HepG2 (cell line): ENCODE data around the gene PLEKHG4B. TPM values are rescaled to one million over a fixed set of nuclear protein-coding genes. Genes with fewer than 3 reads are reported as not detected.

Experiments
- ATAC-seq: fragments of 200-7000 bp; cut with Tn5 transposase; 3 replicates; pipeline ENCODE4 v1.9.1; 2020; ENCODE audit warnings: mild to moderate bottlenecking, moderate library complexity
- BruUV-seq: library from RNA; stranded (reverse); fragments of 400-500 nt; replicated peaks from 2 replicates; lab custom pipeline; 2021; lab: Mats Ljungman, UMichigan
- CTCF ChIA-PET: fragments of 300-600 bp; formaldehyde crosslinking; extraction: SDS; loops from one replicate; lab custom pipeline; 2021; ENCODE audit warnings: low total read pairs, inconsistent platforms, low intra/inter-chr PET ratio; lab: Yijun Ruan, JAX
- POLR2A ChIA-PET: fragments of 350-600 bp; sonication (Branson Sonifier 250); formaldehyde crosslinking; loops from one replicate; lab custom pipeline; 2020; ENCODE audit warnings: antibody characterized with exemption, inconsistent platforms; lab: Yijun Ruan, JAX
- DNase-seq: peaks from one replicate; pipeline ENCODE4 v3.0.0-alpha.2; 2015; ENCODE audit warnings: low spot score
- FAIRE-seq: peaks from 3 replicates; lab custom pipeline; 2011; peaks lifted over from hg19 to GRCh38; lab: Jason Lieb, UNC
- H2AFZ ChIP-seq: one replicate; pipeline ENCODE4 v1.6.1; 2011; ENCODE audit warnings: low read length, inconsistent platforms
- H3K27ac ChIP-seq: fragments of 300-600 bp; 3 replicates; pipeline ENCODE4 v1.8.0; 2011; ENCODE audit warnings: mixed run types, mild to moderate bottlenecking, mixed read lengths, low read length, inconsistent platforms; ENCODE audit not compliant: insufficient read depth; ENCODE audit errors: extremely low read length
- H3K27me3 ChIP-seq, 2 experiments: fragments of 200-600 bp in 1 of 2; 2 replicates in 1 of 2; 3 replicates in 1 of 2; pipeline versions ENCODE4 v1.6.0 to v1.8.0; 2011; ENCODE audit warnings: low read length in 2 of 2, mild to moderate bottlenecking in 2 of 2, moderate library complexity in 2 of 2, inconsistent platforms in 1 of 2; ENCODE audit not compliant: insufficient read depth in 2 of 2, control insufficient read depth in 1 of 2
- H3K36me3 ChIP-seq, 2 experiments: fragments of 200-600 bp in 1 of 2; replicated peaks in 1 of 2; 2 replicates in 1 of 2; 3 replicates in 1 of 2; pipeline versions ENCODE4 v1.5.1 to v1.8.0; 2011; ENCODE audit warnings: low read length in 2 of 2, inconsistent platforms in 1 of 2; ENCODE audit not compliant: insufficient read depth in 2 of 2, control insufficient read depth in 1 of 2
- H3K4me1 ChIP-seq: 2 replicates; pipeline ENCODE4 v1.5.1; 2012; ENCODE audit warnings: low read length, inconsistent platforms; ENCODE audit not compliant: insufficient read depth
- H3K4me2 ChIP-seq: 2 replicates; pipeline ENCODE4 v1.6.0; 2011; ENCODE audit warnings: low read depth, low read length, inconsistent platforms
- H3K4me3 ChIP-seq, 3 experiments: fragments of 200-600 bp in 1 of 3; sonication (generic), shearing (Covaris generic) in 1 of 3; replicated peaks in 1 of 3; 2 replicates each; pipeline ENCODE4 v1.5.1; 2011 to 2016; ENCODE audit warnings: low read length in 3 of 3, inconsistent platforms in 2 of 3, low read depth in 2 of 3, mild to moderate bottlenecking in 2 of 3, control low read depth in 1 of 3, mixed read lengths in 1 of 3; ENCODE audit not compliant: insufficient read depth in 1 of 3
- H3K79me2 ChIP-seq: one replicate; pipeline ENCODE4 v1.6.1; 2011; ENCODE audit warnings: low read length, inconsistent platforms; ENCODE audit not compliant: insufficient read depth
- H3K9ac ChIP-seq: 2 replicates; pipeline ENCODE4 v1.6.0; 2011; ENCODE audit warnings: mild to moderate bottlenecking, low read depth, low read length, inconsistent platforms; ENCODE audit not compliant: insufficient read depth
- H3K9me3 ChIP-seq: 2 replicates; pipeline ENCODE4 v1.5.1; 2012; ENCODE audit warnings: mild to moderate bottlenecking, low read length
- H4K20me1 ChIP-seq: 2 replicates; pipeline ENCODE4 v1.6.0; 2011; ENCODE audit warnings: inconsistent platforms, mild to moderate bottlenecking, low read length, moderate library complexity; ENCODE audit not compliant: insufficient read depth
- HNRNPK ChIP-seq: fragments of 200-400 bp; formaldehyde crosslinking; IDR thresholded peaks from 2 replicates; pipeline ENCODE4 v1.6.1; 2018; ENCODE audit warnings: low read length, low read depth, moderate library complexity, mild to moderate bottlenecking; ENCODE audit not compliant: poor library complexity, severe bottlenecking
- KAT8 ChIP-seq: IDR thresholded peaks from 2 replicates; pipeline ENCODE4 v1.6.1; 2016; ENCODE audit warnings: missing genetic modification reagents, missing compliant biosample characterization
- MTA1 ChIP-seq: sonication (generic); formaldehyde crosslinking; IDR thresholded peaks from 2 replicates; pipeline ENCODE4 v1.4.0; 2020; ENCODE audit warnings: missing genetic modification reagents, mild to moderate bottlenecking, borderline replicate concordance
- ZNF644 ChIP-seq: IDR thresholded peaks from 2 replicates; pipeline ENCODE4 v1.6.1; 2016; ENCODE audit warnings: low read depth
- ZNF703 ChIP-seq: sonication (generic); formaldehyde crosslinking; IDR thresholded peaks from 2 replicates; pipeline ENCODE4 v1.5.1; 2020; ENCODE audit warnings: missing genetic modification reagents, mild to moderate bottlenecking, moderate library complexity, borderline replicate concordance
- ZNF710 ChIP-seq: sonication (generic); formaldehyde crosslinking; IDR thresholded peaks from 2 replicates; pipeline ENCODE4 v1.5.0; 2020; ENCODE audit warnings: mild to moderate bottlenecking, missing genetic modification reagents, borderline replicate concordance
- WGBS: methylation state at CpG from one replicate; pipeline ENCODE4 v1.1.6; 2017; ENCODE audit warnings: low lambda C conversion rate; 5-methylcytosine and 5-hydroxymethylcytosine counted together
- in situ Hi-C: cut with HindIII; loops from 2 replicates; pipeline ENCODE4 v1.10.0; 2017; ENCODE audit warnings: low pct_unique_long_range_greater_than_20kb; ENCODE audit not compliant: extremely low pct_ligation_motif_present
- intact Hi-C: fragments of 100-400 bp; cut with micrococcal nuclease; formaldehyde crosslinking; loops from one replicate; pipeline ENCODE4 v1.10.0; 2022; ENCODE audit not compliant: unreplicated experiment
- polyA plus RNA-seq, 8 experiments: library from polyadenylated mRNA; depleted of rRNA in 3 of 8; stranded (reverse) in 7 of 8; unstranded in 1 of 8; fragments of >200 nt; fragmentation: Illumina TruSeq in 4 of 8; extraction: Trizol in 4 of 8; gene quantifications; 2 replicates each; pipeline versions ENCODE4 v1.2.1 to v1.2.3, GENCODE V29; 2011 to 2016; ENCODE audit warnings: low read depth in 4 of 8, missing spikeins in 1 of 8, mixed read lengths in 1 of 8; ENCODE audit not compliant: insufficient read depth in 1 of 8
- total RNA-seq, 5 experiments: library from RNA; depleted of rRNA; stranded (reverse); fragments of >200 nt; fragmentation: Illumina TruSeq; extraction: Trizol; gene quantifications; 2 replicates each; pipeline ENCODE4 v1.2.3, GENCODE V29; 2016; ENCODE audit warnings: low read depth in 1 of 5
- TF ChIP-seq, protein P1 (sequence below): sonication (generic); formaldehyde crosslinking; IDR thresholded peaks from 2 replicates; pipeline ENCODE4 v1.5.0; 2020; ENCODE audit warnings: mild to moderate bottlenecking, missing genetic modification reagents, moderate library complexity

The PLEKHG4B gene
- total and polyA plus RNA-seq, 2 of the 13 experiments (the other 11 are each of a cell fraction or from before 2014, with no cell fraction given), result 0.09 TPM; not detected in 1

GRCh38 chr5:53381-54174 is 38.4 kb upstream of the PLEKHG4B start:
- intact Hi-C loops (no loop called here), in situ Hi-C loops (no loop called here)
- peaks cover 1 to 17% of the 10 kb centered on the region in 2 experiments; a peak in 3 of 5 replicates for H3K27me3 ChIP-seq
- H3K4me1 ChIP-seq, result no peaks in the 10 kb centered on the region
- ATAC-seq, result peak; percentile 64
- CTCF ChIA-PET, result no interaction called here
- H3K9me3 ChIP-seq, result no peaks in the 10 kb centered on the region
- no peak overlapping the region for H3K9ac ChIP-seq
- H3K36me3 ChIP-seq, result no peaks in the 10 kb centered on the region
- TF ChIP-seq ZNF703 (no peak), HNRNPK (peak; percentile 57), MTA1 (no peak), KAT8 (no peak), ZNF644 (CRISPR knock-in tag) (no peak), ZNF710 (CRISPR knock-in tag) (no peak)
- TF ChIP-seq, protein P1, sequence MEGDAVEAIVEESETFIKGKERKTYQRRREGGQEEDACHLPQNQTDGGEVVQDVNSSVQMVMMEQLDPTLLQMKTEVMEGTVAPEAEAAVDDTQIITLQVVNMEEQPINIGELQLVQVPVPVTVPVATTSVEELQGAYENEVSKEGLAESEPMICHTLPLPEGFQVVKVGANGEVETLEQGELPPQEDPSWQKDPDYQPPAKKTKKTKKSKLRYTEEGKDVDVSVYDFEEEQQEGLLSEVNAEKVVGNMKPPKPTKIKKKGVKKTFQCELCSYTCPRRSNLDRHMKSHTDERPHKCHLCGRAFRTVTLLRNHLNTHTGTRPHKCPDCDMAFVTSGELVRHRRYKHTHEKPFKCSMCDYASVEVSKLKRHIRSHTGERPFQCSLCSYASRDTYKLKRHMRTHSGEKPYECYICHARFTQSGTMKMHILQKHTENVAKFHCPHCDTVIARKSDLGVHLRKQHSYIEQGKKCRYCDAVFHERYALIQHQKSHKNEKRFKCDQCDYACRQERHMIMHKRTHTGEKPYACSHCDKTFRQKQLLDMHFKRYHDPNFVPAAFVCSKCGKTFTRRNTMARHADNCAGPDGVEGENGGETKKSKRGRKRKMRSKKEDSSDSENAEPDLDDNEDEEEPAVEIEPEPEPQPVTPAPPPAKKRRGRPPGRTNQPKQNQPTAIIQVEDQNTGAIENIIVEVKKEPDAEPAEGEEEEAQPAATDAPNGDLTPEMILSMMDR (CRISPR knock-in tag), result peak; percentile 34
- TF ChIP-seq, all 625 proteins: peak for 2
- WGBS, result 20% methylated on average over 23 of the region's 84 CpGs
- POLR2A ChIA-PET, result no interaction called here
- Histone ChIP-seq H3K79me2 (no peaks in the 10 kb centered on the region), H3K27ac (no peak overlapping the region), H2AFZ (no peak overlapping the region), H3K4me3 (no peak overlapping the region; a peak in 2 of 6 replicates), H4K20me1 (no peaks in the 10 kb centered on the region), H3K4me2 (no peak overlapping the region)
- FAIRE-seq (no peak), DNase-seq (no peak)
- no TSS peak for BruUV-seq
